ENCODE data around the gene IFITM10.
A peak's percentile ranks its signal among the peaks of the same experiment; 100 is the strongest.

Gene IFITM10

GRCh38 chr11:1750481-1750839, at the start of gene IFITM10:
Gene IFITM10 (minus strand): TSS chr11:1750595. CDS start chr11:1750442, 153 bp downstream.
- no peak for DNase-seq

GRCh38 chr11:1797391-1798125, 47.2 kb upstream of the IFITM10 start:
- no peak for DNase-seq

DNA sequence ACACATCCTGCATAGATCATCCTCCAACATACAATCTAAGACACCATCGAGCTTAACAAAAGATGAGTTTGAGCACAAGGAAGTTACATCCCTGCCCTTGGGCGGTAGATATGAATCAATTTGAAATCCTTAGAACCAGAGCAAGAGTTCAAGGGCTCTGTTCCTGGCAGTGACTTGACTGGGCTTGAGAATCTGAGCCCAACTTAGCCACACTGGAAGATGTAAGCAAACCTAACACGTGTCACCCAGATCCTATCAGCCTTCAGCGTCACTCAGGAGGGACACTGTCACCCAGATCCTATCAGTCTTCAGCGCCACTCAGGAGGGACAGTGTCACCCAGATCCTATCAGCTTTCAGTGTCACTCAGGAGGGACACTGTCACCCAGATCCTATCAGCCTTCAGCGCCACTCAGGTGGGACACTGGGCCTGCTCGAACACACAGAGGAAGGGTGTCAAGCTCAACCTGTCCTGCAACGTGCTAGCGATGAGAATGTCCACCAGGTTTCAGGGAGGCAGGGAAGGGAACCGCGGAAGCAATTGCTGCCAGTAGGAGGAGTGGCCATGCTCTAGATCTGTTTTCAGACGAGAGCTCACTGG, 46.1 kb upstream of the IFITM10 start:
- DNase-seq = no peak

DNA sequence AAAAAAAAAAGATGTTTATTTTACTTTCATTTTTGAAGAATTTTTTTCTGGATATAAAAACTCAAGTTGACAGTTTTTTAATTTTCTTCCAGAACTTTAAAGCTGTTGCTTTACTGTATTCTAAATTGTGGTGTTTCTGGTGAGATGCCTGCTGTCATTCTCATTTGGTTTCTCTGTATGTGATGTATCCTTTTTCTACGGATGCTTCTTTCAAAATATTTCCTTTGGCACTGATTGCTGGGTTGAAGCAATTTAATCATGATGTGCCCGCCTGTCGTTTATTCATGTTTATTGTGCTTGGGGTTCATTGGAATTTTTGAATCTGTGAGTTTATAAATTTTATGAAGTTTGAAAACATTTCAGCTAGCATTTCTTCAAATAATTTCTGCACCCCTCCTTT, 42.7 kb upstream of the IFITM10 start:
- no peak for DNase-seq

GRCh38 chr11:1792461-1792860, 42.1 kb upstream of the IFITM10 start:
- DNase-seq = no peak

DNA sequence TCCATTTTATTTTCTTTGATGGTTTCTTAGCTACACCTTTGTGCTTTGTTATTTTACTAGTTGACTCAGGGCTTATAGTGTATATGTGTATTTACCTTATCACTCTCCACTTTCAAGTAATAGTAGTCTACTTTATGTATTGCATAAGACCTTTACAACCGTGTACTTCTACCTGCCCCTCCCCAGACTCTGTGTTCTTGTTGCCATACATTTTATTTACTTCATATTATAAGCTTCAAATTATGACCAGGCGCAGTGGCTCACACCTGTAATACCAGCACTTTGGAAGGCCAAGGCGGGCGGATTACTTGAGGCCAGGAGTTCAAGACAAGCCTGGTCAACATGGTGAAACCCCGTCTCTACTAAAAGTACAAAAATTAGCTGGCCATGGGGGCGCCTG, 41.5 kb upstream of the IFITM10 start:
- no peak for DNase-seq

GRCh38 chr11:1786466-1786865, 36.1 kb upstream of the IFITM10 start:
- DNase-seq = no peak

DNA sequence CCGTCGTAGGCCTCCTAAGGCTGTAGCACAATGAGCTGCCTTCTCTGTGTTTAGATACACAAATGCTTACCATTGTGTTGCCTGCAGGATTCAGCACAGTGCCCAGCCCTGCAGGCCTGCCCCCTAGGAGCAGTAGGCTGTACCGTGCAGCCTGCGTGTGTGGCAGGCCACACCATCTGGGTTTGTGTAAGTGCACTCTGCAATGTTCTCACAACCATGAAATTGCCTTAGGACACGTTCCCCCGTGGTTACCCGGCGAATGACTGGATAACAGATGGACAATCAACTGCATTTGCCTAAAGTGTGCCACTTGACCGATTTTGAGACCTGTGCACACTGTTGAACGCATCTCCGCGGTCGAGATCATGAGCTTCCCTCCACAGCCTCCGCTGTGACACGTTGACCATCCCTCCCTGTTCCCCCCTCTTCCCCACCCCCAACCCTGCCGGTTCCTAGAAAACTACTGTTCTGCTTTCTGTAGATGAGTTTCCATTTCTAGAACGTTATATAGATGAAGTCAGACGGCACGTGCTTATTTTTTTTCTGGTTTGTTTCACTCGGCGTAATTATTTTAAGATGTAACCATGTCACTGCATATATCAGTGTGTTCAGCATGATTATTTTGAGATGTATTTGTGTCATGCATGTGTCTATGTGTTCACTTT, 35.5 kb upstream of the IFITM10 start:
- no peak for DNase-seq

DNA sequence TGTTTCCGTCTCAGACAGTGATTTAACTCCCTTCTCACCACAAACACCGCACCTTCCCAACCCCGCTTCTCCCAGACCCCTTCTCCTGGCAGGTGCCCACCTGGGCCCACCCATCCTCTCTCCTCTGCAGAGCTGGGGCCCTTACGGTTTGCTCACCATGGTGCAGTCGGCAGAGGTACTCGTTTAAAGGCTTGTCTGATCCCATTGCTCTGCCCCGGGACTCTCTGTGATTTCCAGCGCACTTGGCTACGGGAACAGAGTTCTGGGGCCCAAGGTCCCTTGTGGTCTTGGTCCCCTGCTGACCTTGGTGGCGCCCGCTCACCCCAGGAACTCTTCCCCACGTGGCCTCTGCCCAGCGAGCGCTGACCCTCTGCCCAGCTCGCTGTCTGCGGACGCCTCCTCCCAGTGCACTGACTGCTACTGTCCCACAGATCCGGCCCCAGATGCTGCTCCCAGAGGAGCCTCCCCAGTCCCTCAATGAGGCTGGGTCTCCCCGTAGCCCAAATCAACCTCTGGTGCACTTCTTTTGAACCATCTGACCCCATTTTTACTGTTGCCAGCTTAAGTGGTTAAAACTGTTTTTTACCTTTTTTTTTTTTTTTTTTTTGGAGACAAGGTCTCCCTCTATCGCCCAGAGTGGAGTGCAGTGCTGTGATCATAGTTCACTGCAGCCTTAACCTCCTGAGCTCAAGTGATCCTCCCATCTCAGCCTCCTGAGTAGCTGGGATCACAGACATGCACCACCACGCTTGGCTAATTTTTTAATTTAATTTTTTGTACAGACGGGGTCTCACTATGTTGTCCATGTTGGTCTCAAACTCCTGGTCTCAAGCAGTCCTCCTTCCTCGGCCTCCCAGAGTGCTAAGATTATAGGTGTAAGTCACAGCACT, 34.6 kb upstream of the IFITM10 start:
- no peak for DNase-seq

- DNase-seq = no peak
These were observed 33.5 kb upstream of the IFITM10 start for GRCh38 chr11:1783725-1784529.

GRCh38 chr11:1782831-1783724, 32.7 kb upstream of the IFITM10 start:
- peak; percentile 43 for DNase-seq

- no peak for DNase-seq
These were observed 31.7 kb upstream of the IFITM10 start for GRCh38 chr11:1782031-1782590.

DNA sequence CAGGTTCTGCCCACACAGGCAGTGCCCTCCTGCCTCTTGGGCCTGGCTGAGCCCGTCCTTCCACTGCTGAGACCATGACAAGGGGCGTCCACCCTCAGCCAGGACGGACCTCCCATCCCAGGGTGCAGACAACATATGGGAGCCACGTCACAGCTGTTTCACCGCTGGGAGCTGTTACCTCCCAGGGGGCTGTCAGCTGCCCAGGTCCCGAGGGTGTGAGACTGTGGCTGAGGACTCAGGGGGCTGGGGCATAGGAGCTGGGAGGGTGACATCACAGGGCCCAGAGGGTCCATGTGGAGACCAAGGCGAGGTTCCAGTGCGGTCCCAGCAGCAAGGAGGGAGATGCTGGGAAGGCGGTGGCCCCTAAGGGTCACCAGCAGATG, 31.2 kb upstream of the IFITM10 start:
- no peak for DNase-seq

GRCh38 chr11:1780700-1781592, 30.6 kb upstream of the IFITM10 start:
- no peak for DNase-seq

DNA sequence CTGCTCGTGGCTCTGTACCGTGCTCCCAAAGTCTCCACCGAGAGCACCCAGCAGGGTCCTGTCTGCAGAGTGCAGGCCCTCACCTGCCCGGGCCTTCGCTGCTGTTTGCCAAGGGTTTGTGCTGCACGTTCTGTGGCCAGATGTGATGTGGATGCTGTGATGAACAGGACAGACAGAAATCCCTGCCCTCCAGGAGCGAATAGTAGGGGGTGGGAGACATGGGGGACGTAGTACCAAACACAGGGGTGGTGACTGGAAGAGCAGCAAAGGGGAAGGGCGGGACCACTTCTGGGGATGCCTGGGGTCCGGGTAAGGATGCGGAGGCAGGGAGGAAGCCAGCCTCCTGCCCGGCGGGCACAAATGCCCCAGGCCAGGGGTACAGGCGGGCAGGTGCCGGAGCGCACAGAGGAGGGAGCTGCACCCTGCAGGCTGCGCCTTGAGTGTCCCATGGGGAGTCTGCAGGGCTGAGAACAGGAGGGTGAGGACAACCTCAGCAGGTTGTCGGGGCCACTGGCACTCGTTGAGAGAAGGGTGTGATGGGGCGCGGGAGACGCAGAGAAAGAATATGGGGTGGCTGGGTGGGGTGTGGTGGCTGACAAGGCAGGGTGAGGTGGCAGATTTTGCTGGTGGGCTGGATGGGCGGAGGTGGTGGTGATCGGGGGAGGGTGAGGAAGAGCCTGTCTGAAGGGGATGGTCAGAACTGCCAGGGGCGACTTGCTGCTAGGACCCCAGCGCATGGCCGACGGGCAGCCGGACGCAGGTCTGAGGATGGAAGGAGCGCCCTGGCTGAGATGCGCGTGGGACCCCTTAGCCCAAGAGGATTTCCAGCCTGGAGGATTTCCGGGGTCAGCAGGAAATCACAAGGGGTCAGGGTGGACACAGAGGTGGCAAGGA, 29.7 kb upstream of the IFITM10 start:
- no peak for DNase-seq

- DNase-seq = no peak
These were observed 28.8 kb upstream of the IFITM10 start for GRCh38 chr11:1779034-1779805.

DNA sequence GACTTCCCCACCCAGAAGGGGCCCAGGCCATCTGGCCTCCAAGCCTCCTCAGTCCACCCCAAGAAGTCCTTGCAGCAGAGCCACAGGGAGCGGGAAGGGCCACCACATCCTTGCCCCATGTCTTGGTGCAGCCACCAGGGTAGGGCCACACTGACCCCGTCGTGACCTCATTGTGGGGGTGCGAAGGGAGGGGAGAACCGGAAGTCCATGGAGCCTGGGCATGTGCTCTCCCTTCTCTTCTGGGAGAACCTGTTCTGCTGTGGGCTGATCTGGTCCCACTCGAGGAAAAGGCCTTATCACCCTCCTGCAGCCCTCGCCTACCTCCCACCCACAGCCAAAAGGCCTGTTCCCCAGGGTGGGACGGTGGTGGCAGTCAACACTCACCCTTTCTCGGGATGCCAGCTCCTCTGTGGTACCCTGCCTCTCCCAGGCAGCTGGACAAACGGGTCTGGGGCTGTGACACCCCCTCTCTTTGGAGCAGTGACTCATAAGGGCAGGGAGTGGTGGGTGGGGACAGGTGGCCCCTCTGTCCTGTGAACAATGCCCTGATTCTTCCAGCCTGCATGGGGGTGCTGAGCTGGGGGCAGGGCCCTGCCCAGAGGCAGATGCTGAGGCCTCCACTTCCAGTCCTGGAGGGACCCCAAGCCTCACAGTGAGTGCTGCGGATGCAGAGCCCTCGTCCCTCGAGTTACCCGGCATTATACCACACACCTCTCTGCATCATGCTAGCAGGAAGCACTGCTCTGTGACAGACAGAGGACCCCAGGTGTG, 27.9 kb upstream of the IFITM10 start:
- no peak for DNase-seq

All from fibroblast of skin of right biceps (primary cell).